Muscle layer of duodenum (tissue), 2 donors: ENCODE results near the gene GSTP1.
A peak's percentile ranks its signal among the peaks of the same experiment; 100 is the strongest.
"Not testable (repeated sequence)": the region's sequence is repeated elsewhere in the genome, so short reads cannot be mapped to it uniquely, and the experiment has no call there.

Experiments
- H3K27ac ChIP-seq: one replicate; pipeline ENCODE4 v1.7.0; 2013; ENCODE audit warnings: mild to moderate bottlenecking, low read length
- H3K27me3 ChIP-seq: one replicate; pipeline ENCODE4 v1.7.0; 2013; ENCODE audit warnings: low read depth, mild to moderate bottlenecking, control low read depth, low read length
- H3K36me3 ChIP-seq, 2 donors: one replicate each; pipeline ENCODE4 v1.7.0; 2013; ENCODE audit warnings: low read length in 2 of 2, control low read depth in 1 of 2, mild to moderate bottlenecking in 1 of 2; ENCODE audit not compliant: insufficient read depth in 2 of 2, control insufficient read depth in 1 of 2
- H3K4me1 ChIP-seq, 2 donors: one replicate each; pipeline ENCODE4 v1.7.0; 2013; ENCODE audit warnings: low read length in 2 of 2, mild to moderate bottlenecking in 2 of 2, control low read depth in 1 of 2, moderate library complexity in 1 of 2; ENCODE audit not compliant: insufficient read depth in 2 of 2, control insufficient read depth in 1 of 2
- H3K4me3 ChIP-seq, 2 donors: one replicate each; pipeline ENCODE4 v1.7.0; 2013; ENCODE audit warnings: low read length in 2 of 2, low read depth in 1 of 2, mild to moderate bottlenecking in 1 of 2
- H3K9me3 ChIP-seq, 2 donors: one replicate each; pipeline ENCODE4 v1.7.0; 2013; ENCODE audit warnings: low read length in 2 of 2, control low read depth in 1 of 2, mild to moderate bottlenecking in 1 of 2; ENCODE audit not compliant: control insufficient read depth in 1 of 2
- donor health status: healthy.

The GSTP1 gene

GRCh38 chr11:67545280-67545679 is 38.3 kb upstream of the GSTP1 start:
- no peaks in the 10 kb centered on the region for H3K36me3 ChIP-seq
- no peaks in the 10 kb centered on the region for H3K27me3 ChIP-seq
- H3K9me3 ChIP-seq: no peaks in the 10 kb centered on the region
- peak overlapping the region; percentile 16 for H3K27ac ChIP-seq
- H3K4me1 ChIP-seq: no peaks in the 10 kb centered on the region
- no peak overlapping the region for H3K4me3 ChIP-seq

- not testable (repeated sequence) for H3K27me3 ChIP-seq, H3K4me3 ChIP-seq, H3K4me1 ChIP-seq
These were observed 35.5 kb upstream of the GSTP1 start for GRCh38 chr11:67548112-67548511.

GRCh38 chr11:67548555-67549110 is 35.0 kb upstream of the GSTP1 start:
- no peaks in the 10 kb centered on the region for H3K9me3 ChIP-seq
- no peaks in the 10 kb centered on the region for H3K36me3 ChIP-seq
- H3K4me1 ChIP-seq: no peaks in the 10 kb centered on the region
- H3K27me3 ChIP-seq: no peaks in the 10 kb centered on the region
- no peak overlapping the region for H3K4me3 ChIP-seq
- H3K27ac ChIP-seq: no peak overlapping the region

More at GRCh38 chr11:67548112-67548511, 35.5 kb upstream of the GSTP1 start:
- not testable (repeated sequence) for H3K27ac ChIP-seq, H3K36me3 ChIP-seq, H3K9me3 ChIP-seq

DNA sequence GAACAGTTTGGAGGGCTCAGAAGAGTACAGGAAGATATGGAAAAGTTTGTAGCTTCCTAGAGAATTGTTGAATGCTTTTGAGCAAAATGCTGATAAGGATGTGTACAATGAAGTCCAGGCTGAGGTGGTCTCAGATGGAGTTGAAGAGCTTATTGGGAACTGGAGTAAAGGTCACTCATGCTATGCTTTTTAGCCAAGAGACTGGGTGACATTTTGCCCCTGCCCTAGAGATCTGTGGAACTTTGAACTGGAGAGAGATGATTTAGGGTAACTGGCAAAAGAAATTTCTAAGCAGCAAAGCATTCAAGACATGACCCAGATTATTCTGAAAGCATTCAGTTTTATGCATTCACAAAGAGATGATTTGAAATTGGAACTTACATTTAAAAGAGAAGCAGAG is 32.5 kb upstream of the GSTP1 start:
- Histone ChIP-seq H3K4me3 (no peak overlapping the region), H3K4me1 (no peaks in the 10 kb centered on the region), H3K9me3 (no peaks in the 10 kb centered on the region), H3K27ac (no peak overlapping the region), H3K36me3 (no peaks in the 10 kb centered on the region), H3K27me3 (no peaks in the 10 kb centered on the region)

DNA sequence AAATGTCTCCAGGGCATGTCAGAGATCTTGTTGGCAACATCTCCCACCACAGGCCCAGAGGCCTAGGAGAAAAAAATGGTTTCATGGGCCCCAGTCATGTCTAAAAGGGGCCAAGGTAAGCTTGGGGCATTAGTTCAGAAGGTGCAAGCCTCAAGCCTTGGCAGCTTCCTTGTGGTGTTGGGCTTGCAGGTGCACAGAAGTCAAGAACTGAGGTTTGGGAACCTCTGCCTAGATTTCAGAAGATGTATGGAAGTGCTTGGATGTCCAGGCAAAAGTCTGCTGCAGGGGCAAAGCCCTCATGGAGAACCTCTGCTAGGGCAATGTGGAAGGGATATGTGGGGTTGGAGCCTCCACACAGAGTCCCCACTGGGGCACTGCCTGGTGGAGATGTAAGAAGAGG is 31.9 kb upstream of the GSTP1 start:
- H3K27ac ChIP-seq, H3K4me1 ChIP-seq, H3K36me3 ChIP-seq, H3K9me3 ChIP-seq, H3K4me3 ChIP-seq, H3K27me3 ChIP-seq: not testable (repeated sequence)

DNA sequence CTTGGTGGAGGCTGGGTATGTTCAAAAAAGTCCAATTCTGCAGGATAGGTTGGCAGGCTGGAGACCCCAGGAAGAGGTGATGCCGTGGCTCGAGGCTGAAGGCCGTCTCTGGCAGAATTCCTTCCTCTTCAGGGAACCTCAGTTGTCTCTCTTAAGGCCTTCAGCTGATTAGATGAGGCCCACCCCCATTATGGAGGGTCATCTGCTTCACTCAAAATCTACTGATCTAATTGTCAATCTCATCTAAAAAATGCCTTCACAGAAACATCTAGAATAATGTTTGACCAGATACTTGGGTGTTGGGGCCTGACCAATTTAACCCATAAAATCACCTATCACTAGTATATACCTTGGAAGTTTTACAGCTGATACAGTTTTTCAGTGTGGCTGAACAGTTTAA is 27.4 kb upstream of the GSTP1 start:
- Histone ChIP-seq H3K27ac (no peak overlapping the region), H3K36me3 (no peaks in the 10 kb centered on the region), H3K4me3 (no peak overlapping the region), H3K9me3 (no peaks in the 10 kb centered on the region), H3K4me1 (no peaks in the 10 kb centered on the region), H3K27me3 (peaks cover 6% of the 10 kb centered on the region)

GRCh38 chr11:67558084-67558772 is 25.4 kb upstream of the GSTP1 start:
- no peaks in the 10 kb centered on the region for H3K36me3 ChIP-seq
- no peaks in the 10 kb centered on the region for H3K9me3 ChIP-seq
- peak overlapping the region; percentile 60 for H3K27ac ChIP-seq
- peak overlapping the region in 1 of 2 donors; percentile 33 for H3K4me3 ChIP-seq
- peaks cover 0 to 5% of the 10 kb centered on the region in 2 donors for H3K4me1 ChIP-seq
- H3K27me3 ChIP-seq: peaks cover 6% of the 10 kb centered on the region

GRCh38 chr11:67561971-67562619 is 21.5 kb upstream of the GSTP1 start:
- H3K36me3 ChIP-seq: no peaks in the 10 kb centered on the region
- H3K27me3 ChIP-seq: peaks cover 6% of the 10 kb centered on the region
- H3K4me1 ChIP-seq: peaks cover 0 to 5% of the 10 kb centered on the region in 2 donors
- H3K9me3 ChIP-seq: no peaks in the 10 kb centered on the region
- no peak overlapping the region for H3K4me3 ChIP-seq
- H3K27ac ChIP-seq: no peak overlapping the region

DNA sequence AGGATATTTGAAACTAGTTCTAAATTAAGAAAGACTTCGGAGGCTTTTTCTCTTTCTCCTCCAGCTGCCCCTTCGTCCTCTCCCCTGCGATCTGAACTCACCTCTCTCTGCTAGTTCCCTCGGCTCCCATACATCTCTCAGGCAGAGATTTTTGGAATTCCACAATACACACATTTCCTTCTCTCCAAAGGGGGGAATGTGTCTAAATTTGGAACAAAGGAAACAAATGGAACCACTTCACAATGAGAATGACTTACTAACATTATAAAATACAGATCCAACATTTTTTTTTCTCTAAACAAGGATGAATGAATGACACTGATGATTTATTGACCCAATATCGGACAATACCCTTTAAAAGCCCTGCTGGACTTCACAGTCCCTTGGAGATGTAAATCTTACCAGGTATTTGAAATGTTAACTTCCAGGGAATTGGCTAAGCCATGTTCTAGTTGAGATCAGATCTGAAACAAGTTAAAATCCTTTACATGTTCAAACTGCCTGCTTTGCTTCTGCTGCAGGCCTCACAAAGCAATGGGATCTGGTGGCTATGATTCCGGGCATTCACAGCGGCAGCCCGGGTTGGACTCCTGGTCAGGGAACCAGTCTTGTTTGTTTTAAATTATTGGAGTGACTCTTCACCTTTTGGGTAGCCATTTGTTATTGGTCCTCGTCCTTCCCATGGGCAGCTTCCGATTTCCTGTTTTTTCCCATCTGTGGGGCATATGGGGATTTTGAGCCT is 20.5 kb upstream of the GSTP1 start:
- H3K27me3 ChIP-seq: peaks cover 5% of the 10 kb centered on the region
- no peaks in the 10 kb centered on the region for H3K36me3 ChIP-seq
- H3K4me1 ChIP-seq: peaks cover 0 to 5% of the 10 kb centered on the region in 2 donors
- H3K27ac ChIP-seq: peak overlapping the region; percentile 39
- H3K4me3 ChIP-seq: no peak overlapping the region
- H3K9me3 ChIP-seq: no peaks in the 10 kb centered on the region

DNA sequence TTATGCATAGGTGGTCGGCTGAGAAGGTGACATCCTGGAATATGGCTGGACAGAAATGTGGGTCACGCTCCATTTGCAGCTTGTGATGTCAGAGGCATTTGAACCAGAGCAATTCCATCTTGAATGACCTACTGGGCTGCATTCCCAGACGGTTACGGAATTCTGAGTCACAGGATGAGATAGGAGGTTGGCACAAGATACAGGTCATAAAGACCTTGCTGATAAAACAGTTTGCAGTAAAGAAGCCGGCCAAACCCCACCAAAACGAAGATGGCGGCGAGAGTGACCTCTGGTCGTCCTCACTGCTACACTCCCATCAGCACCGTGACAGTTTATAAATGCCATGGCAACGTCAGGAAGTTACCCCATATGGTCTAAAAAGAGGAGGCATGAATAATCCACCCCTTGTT is 19.9 kb upstream of the GSTP1 start:
- H3K9me3 ChIP-seq, H3K36me3 ChIP-seq, H3K4me1 ChIP-seq, H3K4me3 ChIP-seq, H3K27me3 ChIP-seq: not testable (repeated sequence)
- peak overlapping the region; percentile 39 for H3K27ac ChIP-seq

DNA sequence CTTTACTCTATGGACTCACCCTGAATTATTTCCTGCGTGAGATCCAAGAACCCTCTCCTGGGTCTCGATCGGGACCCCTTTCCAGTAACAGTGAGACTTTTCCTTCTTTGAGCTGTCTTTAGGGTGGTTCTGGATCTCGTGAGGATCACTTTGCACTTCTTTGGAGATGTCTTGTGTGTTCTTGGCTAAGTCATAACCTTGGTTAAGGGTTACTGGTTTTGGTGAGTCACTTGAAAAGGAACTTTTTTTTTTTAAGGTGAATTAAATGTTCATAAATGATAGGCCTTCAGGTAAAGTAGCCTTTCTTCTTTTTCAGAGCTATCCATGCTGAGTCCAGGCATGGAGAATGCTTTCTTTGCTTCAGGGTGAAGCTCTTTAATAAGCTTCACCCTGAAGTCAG is 19.4 kb upstream of the GSTP1 start:
- peaks cover 0 to 5% of the 10 kb centered on the region in 2 donors for H3K4me1 ChIP-seq
- H3K4me3 ChIP-seq: no peak overlapping the region
- H3K27me3 ChIP-seq: no peaks in the 10 kb centered on the region
- no peak overlapping the region for H3K27ac ChIP-seq
- H3K9me3 ChIP-seq: no peaks in the 10 kb centered on the region
- H3K36me3 ChIP-seq: no peaks in the 10 kb centered on the region
